Karpas-422 (cell line): ENCODE measurements around the gene CCN2. TPM values are rescaled to one million over a fixed set of nuclear protein-coding genes. Genes with fewer than 3 reads are reported as not detected.
A peak's percentile ranks its signal among the peaks of the same experiment; 100 is the strongest.
"Not testable (repeated sequence)": the region's sequence is repeated elsewhere in the genome, so short reads cannot be mapped to it uniquely, and the experiment has no call there.

ENCODE experiments used
- DNase-seq: peaks from one replicate; pipeline ENCODE4 v3.0.0-alpha.2; 2015
- H2AFZ ChIP-seq: fragments of 200-600 bp; sonication (generic); 2 replicates; pipeline ENCODE4 v1.6.1; 2014; ENCODE audit warnings: antibody characterized with exemption, low read length, mixed read lengths
- H3K27ac ChIP-seq: fragments of 200-600 bp; sonication (generic); 2 replicates; pipeline ENCODE4 v1.5.1; 2014; ENCODE audit warnings: mild to moderate bottlenecking, low read length, moderate library complexity
- H3K27me3 ChIP-seq: fragments of 200-600 bp; sonication (generic); 2 replicates; pipeline ENCODE4 v1.6.1; 2014; ENCODE audit warnings: low read length, mixed read lengths
- H3K36me3 ChIP-seq: fragments of 200-600 bp; sonication (generic); 2 replicates; pipeline ENCODE4 v1.6.1; 2014; ENCODE audit warnings: low read length, mixed read lengths; ENCODE audit not compliant: insufficient read depth
- H3K4me1 ChIP-seq: fragments of 200-600 bp; sonication (generic); 2 replicates; pipeline ENCODE4 v1.6.1; 2014; ENCODE audit warnings: mild to moderate bottlenecking, low read length, mixed read lengths
- H3K4me2 ChIP-seq: fragments of 200-600 bp; sonication (generic); 2 replicates; pipeline ENCODE4 v1.6.1; 2014; ENCODE audit warnings: low read length, low read depth, mild to moderate bottlenecking; ENCODE audit not compliant: poor library complexity, severe bottlenecking
- H3K4me3 ChIP-seq: fragments of 200-600 bp; sonication (generic); 2 replicates; pipeline ENCODE4 v1.5.1; 2014; ENCODE audit warnings: mild to moderate bottlenecking, antibody characterized with exemption, low read length, mixed read lengths
- H3K79me2 ChIP-seq: fragments of 200-600 bp; sonication (generic); 2 replicates; pipeline ENCODE4 v1.6.1; 2014; ENCODE audit warnings: mild to moderate bottlenecking, low read length, mixed read lengths
- H3K9ac ChIP-seq: fragments of 200-600 bp; sonication (generic); 2 replicates; pipeline ENCODE4 v1.6.0; 2014; ENCODE audit warnings: low read length
- H3K9me2 ChIP-seq: fragments of 200-600 bp; sonication (generic), shearing (Covaris generic); replicated peaks from 2 replicates; pipeline ENCODE4 v1.6.0; 2014; ENCODE audit warnings: mild to moderate bottlenecking, low read length, moderate library complexity; ENCODE audit not compliant: insufficient read depth
- H3K9me3 ChIP-seq: fragments of 300-700, 200-600 bp; sonication (generic); 2 replicates; pipeline ENCODE4 v1.6.1; 2014; ENCODE audit warnings: low read length, mixed read lengths
- H4K20me1 ChIP-seq: fragments of 200-600 bp; sonication (generic); 2 replicates; pipeline ENCODE4 v1.6.1; 2014; ENCODE audit warnings: mild to moderate bottlenecking, antibody characterized with exemption, low read length, low read depth; ENCODE audit not compliant: insufficient read depth
- total RNA-seq: library from RNA; depleted of rRNA; stranded (reverse); fragments of >200 nt; shearing (Covaris generic); gene quantifications from 2 replicates; pipeline ENCODE4 v1.2.3, GENCODE V29; 2014; ENCODE audit warnings: low replicate concordance

The CCN2 gene
- total RNA-seq, 1 experiment from 2014 or later: not detected

GRCh38 chr6:131910219-131910589 lies 41.0 kb downstream of the CCN2 start:
- Histone ChIP-seq H2AFZ (no peak overlapping the region), H3K79me2 (no peaks in the 10 kb centered on the region), H3K9ac (no peak overlapping the region), H3K27me3 (no peaks in the 10 kb centered on the region), H3K4me3 (no peak overlapping the region), H4K20me1 (no peaks in the 10 kb centered on the region), H3K36me3 (no peaks in the 10 kb centered on the region), H3K9me3 (no peaks in the 10 kb centered on the region), H3K4me1 (no peaks in the 10 kb centered on the region), H3K9me2 (no peaks in the 10 kb centered on the region), H3K27ac (no peak overlapping the region), H3K4me2 (no peak overlapping the region)
- no peak for DNase-seq

GRCh38 chr6:131909408-131910218 lies 41.6 kb downstream of the CCN2 start:
- H2AFZ ChIP-seq: no peak overlapping the region
- no peaks in the 10 kb centered on the region for H3K4me1 ChIP-seq
- H3K4me2 ChIP-seq: no peak overlapping the region
- H3K9me3 ChIP-seq: no peaks in the 10 kb centered on the region
- no peak overlapping the region for H3K9ac ChIP-seq
- no peaks in the 10 kb centered on the region for H4K20me1 ChIP-seq
- H3K36me3 ChIP-seq: no peaks in the 10 kb centered on the region
- peak; percentile 92 for DNase-seq
- H3K9me2 ChIP-seq: no peaks in the 10 kb centered on the region
- H3K79me2 ChIP-seq: no peaks in the 10 kb centered on the region
- H3K4me3 ChIP-seq: no peak overlapping the region
- no peaks in the 10 kb centered on the region for H3K27me3 ChIP-seq
- H3K27ac ChIP-seq: no peak overlapping the region

GRCh38 chr6:131908787-131909186 lies 42.4 kb downstream of the CCN2 start:
- H3K36me3 ChIP-seq, H3K9ac ChIP-seq, H3K9me2 ChIP-seq, DNase-seq, H4K20me1 ChIP-seq, H3K4me1 ChIP-seq, H3K4me2 ChIP-seq, H2AFZ ChIP-seq, H3K27ac ChIP-seq, H3K27me3 ChIP-seq, H3K79me2 ChIP-seq, H3K4me3 ChIP-seq, H3K9me3 ChIP-seq: not testable (repeated sequence)

DNA sequence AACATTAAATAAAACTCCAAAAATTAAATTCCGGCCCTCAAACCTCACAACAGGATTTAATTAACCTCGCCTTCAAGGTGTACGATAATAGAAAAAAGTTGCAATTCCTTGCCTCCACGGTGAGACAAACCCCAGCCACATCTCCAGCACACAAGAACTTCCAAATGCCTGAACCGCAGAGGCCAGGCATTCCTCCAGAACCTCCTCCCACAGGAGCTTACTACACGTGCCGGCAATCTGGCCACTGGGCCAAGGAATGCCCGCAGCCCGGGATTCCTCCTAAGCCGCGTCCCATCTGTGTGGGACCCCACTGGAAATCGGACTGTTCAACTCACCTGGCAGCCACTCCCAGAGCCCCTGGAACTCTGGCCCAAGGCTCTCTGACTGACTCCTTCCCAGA lies 47.4 kb downstream of the CCN2 start:
- H3K9me3 ChIP-seq, H3K27ac ChIP-seq, H2AFZ ChIP-seq, H3K36me3 ChIP-seq, DNase-seq, H3K9ac ChIP-seq, H3K79me2 ChIP-seq, H3K9me2 ChIP-seq, H3K4me3 ChIP-seq, H3K4me2 ChIP-seq, H4K20me1 ChIP-seq, H3K27me3 ChIP-seq, H3K4me1 ChIP-seq: not testable (repeated sequence)

- H3K9me3 ChIP-seq, H3K4me2 ChIP-seq, H3K4me3 ChIP-seq, H3K9me2 ChIP-seq, H3K36me3 ChIP-seq, H3K9ac ChIP-seq, H3K27ac ChIP-seq, H3K27me3 ChIP-seq, H4K20me1 ChIP-seq, H2AFZ ChIP-seq, H3K79me2 ChIP-seq, DNase-seq, H3K4me1 ChIP-seq: not testable (repeated sequence)
Measured at GRCh38 chr6:131901326-131901873, 49.8 kb downstream of the CCN2 start.

DNA sequence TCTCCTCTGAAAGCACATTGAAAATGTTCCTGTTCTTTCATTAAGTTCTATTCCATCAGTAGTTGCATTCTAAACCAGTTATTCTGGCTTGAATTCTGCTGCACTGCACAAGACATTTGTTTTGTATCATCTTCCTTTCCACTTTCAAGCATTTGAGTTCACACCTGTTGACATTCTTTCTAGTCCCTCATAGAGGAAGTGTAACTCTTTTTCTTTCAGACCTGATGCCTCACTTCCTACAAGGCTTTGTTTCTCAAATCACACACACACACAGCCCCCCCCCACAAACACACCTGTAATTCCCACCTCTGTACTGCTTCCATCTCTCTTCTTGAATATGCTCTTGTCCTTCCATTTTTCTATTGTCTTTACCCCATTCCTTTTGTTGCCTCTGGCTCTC lies 50.9 kb downstream of the CCN2 start:
- Histone ChIP-seq H3K27me3 (no peaks in the 10 kb centered on the region), H3K4me3 (no peak overlapping the region), H2AFZ (no peak overlapping the region)

DNA sequence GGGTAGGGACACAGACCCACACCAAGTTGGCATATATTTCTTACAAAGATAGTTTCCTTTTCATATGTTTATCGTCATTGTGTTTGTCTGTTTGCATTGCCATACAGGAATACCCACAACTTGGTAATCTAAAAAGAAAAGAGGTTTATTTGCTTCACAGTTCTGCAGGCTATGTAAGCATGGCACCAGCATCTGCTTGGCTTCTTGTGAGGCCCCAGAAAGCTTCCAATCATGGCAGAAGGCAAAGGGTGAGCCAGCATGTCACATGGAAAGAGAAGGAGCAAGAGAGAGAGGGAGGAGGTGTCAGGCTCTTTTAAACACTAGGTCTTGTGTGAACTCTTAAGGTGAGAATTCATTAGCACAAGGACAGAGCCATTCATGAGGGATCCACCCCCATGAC lies 52.5 kb downstream of the CCN2 start:
- Histone ChIP-seq H3K79me2 (no peaks in the 10 kb centered on the region), H4K20me1 (no peaks in the 10 kb centered on the region)

More for the DNA sequence above, 50.9 kb downstream of the CCN2 start:
- Histone ChIP-seq H4K20me1 (no peaks in the 10 kb centered on the region), H3K4me2 (no peak overlapping the region), H3K9ac (no peak overlapping the region), H3K27ac (no peak overlapping the region), H3K4me1 (no peaks in the 10 kb centered on the region), H3K79me2 (no peaks in the 10 kb centered on the region), H3K9me2 (no peaks in the 10 kb centered on the region), H3K36me3 (no peaks in the 10 kb centered on the region), H3K9me3 (peaks cover 5% of the 10 kb centered on the region)
- no peak for DNase-seq

More for the DNA sequence above, 52.5 kb downstream of the CCN2 start:
- Histone ChIP-seq H3K27me3 (no peaks in the 10 kb centered on the region), H3K4me1 (no peaks in the 10 kb centered on the region), H3K4me2 (no peak overlapping the region), H3K9ac (no peak overlapping the region), H3K9me3 (peaks cover 5% of the 10 kb centered on the region), H3K36me3 (no peaks in the 10 kb centered on the region), H3K9me2 (no peaks in the 10 kb centered on the region), H3K4me3 (no peak overlapping the region), H3K27ac (no peak overlapping the region), H2AFZ (no peak overlapping the region)
- no peak for DNase-seq
